ENCODE results near the gene ELAVL2. TPM values are rescaled to one million over a fixed set of nuclear protein-coding genes. Genes with fewer than 3 reads are reported as not detected.

Gene ELAVL2
- total and polyA plus RNA-seq, 9 of the 15 experiments (the other 6 are each of a cell fraction or from before 2014, with no cell fraction given): not detected

- Histone ChIP-seq H3K9me3 (replicated peaks; ENCODE audit: control insufficient read depth, insufficient read depth, low read depth, low read length) (no peaks in the 10 kb centered on the region), H3K4me1 (replicated peaks in 1 of 2; ENCODE audit: control insufficient read depth in 2 of 2, insufficient read depth in 2 of 2, low read length in 2 of 2) (no peaks in the 10 kb centered on the region), H3K27me3 (ENCODE audit: control insufficient read depth in 2 of 2, insufficient read depth in 2 of 2, low read length in 2 of 2) (no peaks in the 10 kb centered on the region), H3K9ac (ENCODE audit: insufficient read depth in 1 of 2, low read depth in 2 of 2, low read length in 2 of 2) (no peak overlapping the region), H3K4me2 (ENCODE audit: insufficient read depth, low read length) (no peak overlapping the region), H3K27ac (ENCODE audit: extremely low read depth, low read depth, low read length) (no peak overlapping the region), H2AFZ (ENCODE audit: low read depth, low read length) (no peak overlapping the region), H3K4me3 (no peak overlapping the region), H3K36me3 (ENCODE audit: control insufficient read depth, insufficient read depth, low read length) (no peaks in the 10 kb centered on the region), H4K20me1 (replicated peaks; ENCODE audit: control insufficient read depth, insufficient read depth, low read length) (no peaks in the 10 kb centered on the region), H3K79me2 (ENCODE audit: control insufficient read depth, insufficient read depth, low read length) (no peaks in the 10 kb centered on the region), H3K9me1 (ENCODE audit: control insufficient read depth, insufficient read depth, low read length) (no peaks in the 10 kb centered on the region)
- ChIA-PET POLR2A (no interaction called here), CTCF (ENCODE audit: low intra/inter-chr PET ratio) (no interaction called here)
- in situ Hi-C loops (cut with MboI) (no loop called here), intact Hi-C loops (cut with micrococcal nuclease) (no loop called here)
- DNase-seq (ENCODE audit: extremely low read depth in 1 of 4, low spot score in 3 of 4) (no peak), ATAC-seq (no peak), FAIRE-seq (no peak)
- BruUV-seq (replicated peaks): no TSS peak
- WGBS (ENCODE audit: insufficient coverage, low coverage, missing lambda C conversion rate): no CpG with 5 or more reads among the region's 6 CpGs
- TF ChIP-seq IFI16 (CRISPR knock-in tag; IDR thresholded peaks at IDR 0.05) (no peak), ZNF263 (CRISPR knock-in tag; IDR thresholded peaks at IDR 0.05; ENCODE audit: borderline replicate concordance) (no peak), TAL1 (IDR thresholded peaks at IDR 0.05) (no peak), SNRNP70 (optimal IDR thresholded peaks at IDR 0.05; ENCODE audit: low read depth, low read length) (no peak), BRD9 (IDR thresholded peaks at IDR 0.05; ENCODE audit: low read depth, partially characterized antibody) (no peak), GABPA (tag; conservative IDR thresholded peaks at IDR 0.05; ENCODE audit: low read depth) (no peak), RBM14 (IDR thresholded peaks at IDR 0.05; ENCODE audit: borderline replicate concordance, insufficient read depth, low read depth, low read length) (no peak), ZNF764 (CRISPR knock-in tag; IDR thresholded peaks at IDR 0.05; ENCODE audit: low read depth) (no peak), ZNF609 (CRISPR knock-in tag; IDR thresholded peaks at IDR 0.05; ENCODE audit: borderline replicate concordance) (no peak), ZBED1 (IDR thresholded peaks at IDR 0.05) (no peak), ELK3 (CRISPR knock-in tag; IDR thresholded peaks at IDR 0.05) (no peak), HMBOX1 (IDR thresholded peaks at IDR 0.05) (no peak), ID3 (CRISPR knock-in tag; IDR thresholded peaks at IDR 0.05) (no peak), ID3 (tag; IDR thresholded peaks at IDR 0.05) (no peak), ZKSCAN3 (CRISPR knock-in tag; IDR thresholded peaks at IDR 0.05) (no peak), MXI1 (IDR thresholded peaks at IDR 0.05; ENCODE audit: low read depth, low read length) (no peak), RFX7 (CRISPR knock-in tag; IDR thresholded peaks at IDR 0.05) (no peak)
Observed at GRCh38 chr9:23775549-23775948, 50.5 kb downstream of the ELAVL2 start.
